Transverse colon (tissue), 4 donors: ENCODE results near the gene JMJD4.

Experiments
- CTCF ChIP-seq, 5 experiments: fragments of 200-600 bp in 3 of 5; fragments of 450-650 bp in 2 of 5; sonication (generic) in 3 of 5; IDR thresholded peaks; 1 replicate in 2 of 5; 2 replicates in 3 of 5; pipeline ENCODE4 v1.5.1; 2016 to 2017; ENCODE audit warnings: antibody characterized with exemption in 5 of 5, inconsistent platforms in 3 of 5, mild to moderate bottlenecking in 2 of 5, moderate library complexity in 1 of 5
- POLR2AphosphoS5 ChIP-seq, 3 donors: sonication (generic); formaldehyde crosslinking; IDR thresholded peaks; one replicate each; pipeline ENCODE4 v1.6.1; 2016; ENCODE audit warnings: antibody characterized with exemption in 3 of 3

GRCh38 chr1:227761621-227762230 is 26.6 kb upstream of the JMJD4 start:
- TF ChIP-seq POLR2AphosphoS5 (IDR thresholded peaks at IDR 0.05) (no peak), CTCF (IDR thresholded peaks at IDR 0.05) (no peak)
